Measurements from ENCODE around the gene EHD1.

- TF ChIP-seq CTCF (IDR thresholded peaks at IDR 0.05) (no peak), ZFX (IDR thresholded peaks at IDR 0.05; ENCODE audit: borderline replicate concordance) (no peak)
These were observed 42.6 kb downstream of the EHD1 start for GRCh38 chr11:64835616-64836447.

Data from 22Rv1 (cell line).